Measurements from ENCODE around the gene IL22RA2.
"Not testable (repeated sequence)": the region's sequence is repeated elsewhere in the genome, so short reads cannot be mapped to it uniquely, and the experiment has no call there.

IL22RA2 gene

DNA sequence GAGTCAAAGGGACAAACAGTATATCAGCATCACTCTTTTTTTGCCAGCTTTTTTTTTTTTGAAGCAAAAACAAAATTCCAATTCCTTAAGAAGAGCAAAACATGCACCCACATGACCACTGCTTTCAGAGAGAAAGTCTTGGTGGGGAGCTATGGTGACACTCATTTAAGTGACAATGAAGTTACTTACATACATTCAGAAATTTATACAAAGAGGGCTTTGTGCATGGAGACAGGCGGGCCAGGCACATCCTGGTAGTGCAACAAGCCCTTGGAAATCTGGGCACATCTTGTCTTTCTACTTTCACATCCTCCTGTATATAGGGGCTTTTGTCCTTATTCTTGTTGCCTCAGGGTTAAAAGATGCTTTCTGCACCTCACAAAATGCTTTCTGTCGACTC is 55.9 kb downstream of the IL22RA2 start:
- H3K9me3 ChIP-seq (replicated peaks; ENCODE audit: low read length): no peaks in the 10 kb centered on the region
- H3K27me3 ChIP-seq (ENCODE audit: control insufficient read depth, insufficient read depth, low read length): peaks cover 5% of the 10 kb centered on the region
- H3K4me1 ChIP-seq (ENCODE audit: control insufficient read depth, insufficient read depth, low read length): no peaks in the 10 kb centered on the region
- H3K36me3 ChIP-seq (ENCODE audit: insufficient read depth, low read length): no peaks in the 10 kb centered on the region
- no peak overlapping the region for H3K4me2 ChIP-seq (ENCODE audit: low read length)
- H3K4me3 ChIP-seq (ENCODE audit: low read length): no peak overlapping the region
- no peak overlapping the region for H3K9ac ChIP-seq (ENCODE audit: low read depth, low read length)

DNA sequence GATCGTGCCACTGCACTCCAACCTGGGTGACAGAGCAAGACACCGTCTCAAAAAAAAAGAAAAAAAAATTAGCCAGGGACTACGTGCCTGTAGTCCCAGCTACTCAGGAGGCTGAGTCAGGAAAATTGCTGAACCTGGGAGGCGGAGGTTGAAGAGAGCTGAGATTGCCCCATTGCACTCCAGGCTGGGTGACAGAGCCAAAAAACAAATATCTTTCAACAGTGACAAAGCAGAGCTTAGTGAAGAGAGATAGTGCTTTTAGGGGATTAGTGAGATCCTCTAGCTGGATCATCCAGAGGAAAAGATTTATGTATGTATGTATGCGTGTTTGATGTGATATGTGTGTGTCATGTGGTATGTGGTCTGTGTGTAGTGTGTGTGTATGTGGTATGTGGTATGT is 56.6 kb downstream of the IL22RA2 start:
- no peak overlapping the region for H3K4me3 ChIP-seq (ENCODE audit: low read length)
- no peak overlapping the region for H3K4me2 ChIP-seq (ENCODE audit: low read length)
- H3K9me3 ChIP-seq (replicated peaks; ENCODE audit: low read length): no peaks in the 10 kb centered on the region
- H3K36me3 ChIP-seq (ENCODE audit: insufficient read depth, low read length): no peaks in the 10 kb centered on the region
- no peak overlapping the region for H3K9ac ChIP-seq (ENCODE audit: low read depth, low read length)
- H3K27me3 ChIP-seq (ENCODE audit: control insufficient read depth, insufficient read depth, low read length): no peaks in the 10 kb centered on the region
- H3K4me1 ChIP-seq (ENCODE audit: control insufficient read depth, insufficient read depth, low read length): no peaks in the 10 kb centered on the region

GRCh38 chr6:137115658-137116057 is 57.8 kb downstream of the IL22RA2 start:
- Histone ChIP-seq H3K4me2 (ENCODE audit: low read length) (no peak overlapping the region), H3K4me1 (ENCODE audit: control insufficient read depth, insufficient read depth, low read length) (no peaks in the 10 kb centered on the region), H3K9me3 (replicated peaks; ENCODE audit: low read length) (no peaks in the 10 kb centered on the region), H3K9ac (ENCODE audit: low read depth, low read length) (no peak overlapping the region), H3K27me3 (ENCODE audit: control insufficient read depth, insufficient read depth, low read length) (no peaks in the 10 kb centered on the region), H3K4me3 (ENCODE audit: low read length) (no peak overlapping the region), H3K36me3 (ENCODE audit: insufficient read depth, low read length) (no peaks in the 10 kb centered on the region)

DNA sequence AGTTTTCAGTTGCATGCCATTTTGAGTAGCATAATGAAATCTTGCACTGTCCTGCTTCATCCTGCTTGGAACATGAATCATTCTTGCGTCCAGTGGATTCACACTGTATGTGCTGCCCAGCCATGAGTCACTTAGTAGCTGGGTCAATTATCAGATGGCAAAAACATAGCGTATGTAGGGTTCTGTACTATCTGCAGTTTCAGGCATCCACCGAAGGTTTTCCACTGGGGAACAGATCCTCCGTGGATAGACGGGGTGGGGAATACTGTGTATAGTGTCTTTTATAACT is 61.4 kb downstream of the IL22RA2 start:
- no peak overlapping the region for H3K4me3 ChIP-seq (ENCODE audit: low read length)
- H3K9me3 ChIP-seq (replicated peaks; ENCODE audit: low read length): no peaks in the 10 kb centered on the region
- H3K27me3 ChIP-seq (ENCODE audit: control insufficient read depth, insufficient read depth, low read length): no peaks in the 10 kb centered on the region

DNA sequence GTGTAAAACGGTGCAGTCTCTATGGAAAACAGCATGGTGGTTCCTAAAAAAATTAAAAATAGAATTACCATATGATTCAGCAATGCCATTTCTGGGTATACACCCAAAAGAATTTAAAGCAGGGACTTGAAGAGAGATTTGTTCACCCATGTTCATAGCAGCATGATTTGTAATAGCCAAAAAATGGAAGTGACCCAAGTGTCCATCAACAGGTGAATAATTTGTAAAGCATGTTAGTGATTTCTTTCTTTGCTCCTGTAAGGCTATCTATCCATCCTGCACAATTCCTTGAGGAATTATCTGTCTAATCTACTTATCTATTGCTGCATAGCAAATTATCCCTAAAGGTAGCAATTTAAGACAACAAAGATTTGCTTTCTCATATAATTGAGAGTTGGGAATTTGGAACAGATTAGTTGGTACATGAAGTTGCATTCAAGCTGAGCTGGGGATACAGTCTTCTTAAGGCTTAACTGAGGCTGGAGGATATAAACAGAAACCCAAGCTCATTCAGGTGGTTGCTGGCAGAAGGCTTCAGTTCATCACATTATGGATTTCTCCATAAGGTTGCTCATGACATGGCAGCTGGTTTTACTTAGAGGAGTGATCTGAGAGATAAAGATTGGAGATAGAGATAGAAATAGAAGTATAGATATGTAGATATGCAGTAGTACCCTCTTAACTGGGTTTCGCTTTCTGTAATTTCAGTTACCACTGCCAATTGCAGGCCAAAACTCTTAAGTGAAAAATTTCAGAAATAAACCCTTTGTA is 62.0 kb downstream of the IL22RA2 start:
- no peaks in the 10 kb centered on the region for H3K27me3 ChIP-seq (ENCODE audit: control insufficient read depth, insufficient read depth, low read length)

More for the DNA sequence above, 61.4 kb downstream of the IL22RA2 start:
- no peaks in the 10 kb centered on the region for H3K4me1 ChIP-seq (ENCODE audit: control insufficient read depth, insufficient read depth, low read length)
- H3K36me3 ChIP-seq (ENCODE audit: insufficient read depth, low read length): no peaks in the 10 kb centered on the region
- no peak overlapping the region for H3K9ac ChIP-seq (ENCODE audit: low read depth, low read length)
- H3K4me2 ChIP-seq (ENCODE audit: low read length): no peak overlapping the region

GRCh38 chr6:137107767-137108105 is 65.7 kb downstream of the IL22RA2 start:
- H3K27me3 ChIP-seq (ENCODE audit: control insufficient read depth, insufficient read depth, low read length): no peaks in the 10 kb centered on the region
- H3K4me1 ChIP-seq (ENCODE audit: control insufficient read depth, insufficient read depth, low read length): no peaks in the 10 kb centered on the region
- H3K9ac ChIP-seq (ENCODE audit: low read depth, low read length): no peak overlapping the region
- no peaks in the 10 kb centered on the region for H3K36me3 ChIP-seq (ENCODE audit: insufficient read depth, low read length)
- H3K9me3 ChIP-seq (replicated peaks; ENCODE audit: low read length): no peaks in the 10 kb centered on the region
- no peak overlapping the region for H3K4me3 ChIP-seq (ENCODE audit: low read length)
- no peak overlapping the region for H3K4me2 ChIP-seq (ENCODE audit: low read length)

More for the DNA sequence above, 62.0 kb downstream of the IL22RA2 start:
- no peak overlapping the region for H3K9ac ChIP-seq (ENCODE audit: low read depth, low read length)
- no peak overlapping the region for H3K4me2 ChIP-seq (ENCODE audit: low read length)
- no peak overlapping the region for H3K4me3 ChIP-seq (ENCODE audit: low read length)
- H3K36me3 ChIP-seq (ENCODE audit: insufficient read depth, low read length): no peaks in the 10 kb centered on the region
- H3K4me1 ChIP-seq (ENCODE audit: control insufficient read depth, insufficient read depth, low read length): no peaks in the 10 kb centered on the region
- no peaks in the 10 kb centered on the region for H3K9me3 ChIP-seq (replicated peaks; ENCODE audit: low read length)

DNA sequence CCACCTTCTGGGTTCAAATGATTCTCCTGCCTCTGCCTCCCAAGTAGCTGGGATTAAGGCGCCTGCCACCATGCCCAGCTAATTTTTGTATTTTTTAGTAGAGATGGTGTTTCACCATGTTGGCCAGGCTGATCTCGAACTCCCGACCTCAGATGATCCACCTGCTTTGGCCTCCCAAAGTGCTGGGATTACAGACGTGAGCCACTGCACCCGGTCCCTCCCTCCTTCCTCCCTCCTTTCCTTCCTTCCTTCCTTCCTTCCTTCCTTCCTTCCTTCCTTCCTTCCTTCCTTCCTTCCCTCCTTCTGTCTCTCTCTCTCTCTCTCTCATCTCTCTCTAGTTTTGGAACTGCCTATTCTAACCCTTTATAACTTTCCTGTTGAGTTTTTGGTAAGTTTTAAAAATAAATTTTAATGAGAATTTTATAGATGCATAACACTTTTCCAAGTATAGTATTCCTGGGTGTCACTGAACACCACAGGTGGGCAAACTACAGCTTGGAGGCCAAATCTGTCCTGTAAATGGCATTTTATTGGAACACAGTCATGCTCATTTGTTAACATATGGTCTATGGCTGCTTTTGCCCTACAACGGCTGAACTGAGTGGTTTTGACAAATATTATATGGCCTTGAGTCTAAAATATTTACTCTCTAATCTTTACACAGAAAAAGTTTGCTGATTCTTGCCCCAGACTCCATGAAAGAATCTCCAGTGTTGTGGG is 66.2 kb downstream of the IL22RA2 start:
- not testable (repeated sequence) for H3K27me3 ChIP-seq (ENCODE audit: control insufficient read depth, insufficient read depth, low read length); H3K9ac ChIP-seq (ENCODE audit: low read depth, low read length); H3K9me3 ChIP-seq (replicated peaks; ENCODE audit: low read length); H3K4me3 ChIP-seq (ENCODE audit: low read length); H3K4me1 ChIP-seq (ENCODE audit: control insufficient read depth, insufficient read depth, low read length); H3K36me3 ChIP-seq (ENCODE audit: insufficient read depth, low read length); H3K4me2 ChIP-seq (ENCODE audit: low read length)

DNA sequence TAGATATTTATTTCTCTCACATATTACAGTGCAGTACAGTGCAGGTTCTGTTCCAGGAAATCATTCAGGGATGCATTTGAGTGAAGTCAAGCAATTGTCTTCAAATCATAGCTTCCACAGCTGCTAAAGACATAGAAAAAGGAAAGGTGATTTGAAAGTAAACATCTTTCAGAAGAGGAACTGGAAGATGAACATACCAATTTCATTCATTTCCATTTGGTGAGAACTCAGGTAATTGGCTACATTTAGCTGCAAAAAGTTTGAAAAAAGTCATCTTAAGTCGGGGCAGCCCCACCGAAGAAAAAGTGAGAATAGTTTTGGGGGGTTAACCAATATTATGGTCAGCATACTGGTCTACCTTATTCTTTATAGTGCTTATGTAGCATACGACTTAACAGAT is 67.3 kb downstream of the IL22RA2 start:
- Histone ChIP-seq H3K27me3 (ENCODE audit: control insufficient read depth, insufficient read depth, low read length) (no peaks in the 10 kb centered on the region), H3K36me3 (ENCODE audit: insufficient read depth, low read length) (no peaks in the 10 kb centered on the region), H3K9me3 (replicated peaks; ENCODE audit: low read length) (no peaks in the 10 kb centered on the region), H3K9ac (ENCODE audit: low read depth, low read length) (no peak overlapping the region), H3K4me2 (ENCODE audit: low read length) (no peak overlapping the region), H3K4me1 (ENCODE audit: control insufficient read depth, insufficient read depth, low read length) (no peaks in the 10 kb centered on the region), H3K4me3 (ENCODE audit: low read length) (no peak overlapping the region)

DNA sequence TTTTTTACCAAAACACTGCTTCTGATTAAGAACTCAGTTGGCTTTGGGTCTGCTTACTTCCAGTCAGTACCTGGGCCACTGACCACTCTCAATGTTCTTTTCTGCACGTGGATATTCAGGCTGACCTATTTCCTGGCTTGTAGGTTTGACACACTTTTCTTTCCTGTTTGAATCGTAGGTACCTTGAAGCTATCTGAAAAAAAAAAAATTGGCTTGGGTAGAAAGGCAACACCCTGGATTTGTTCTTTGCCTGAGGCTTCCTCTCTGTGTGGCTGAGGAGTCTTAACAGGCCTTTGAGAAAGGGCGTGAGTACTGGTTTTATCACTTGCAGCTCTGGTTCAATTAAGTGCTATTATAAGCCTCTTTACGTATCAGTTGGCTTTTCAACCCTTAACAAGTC is 68.1 kb downstream of the IL22RA2 start:
- Histone ChIP-seq H3K9me3 (replicated peaks; ENCODE audit: low read length) (no peaks in the 10 kb centered on the region), H3K4me1 (ENCODE audit: control insufficient read depth, insufficient read depth, low read length) (no peaks in the 10 kb centered on the region), H3K4me2 (ENCODE audit: low read length) (no peak overlapping the region), H3K36me3 (ENCODE audit: insufficient read depth, low read length) (no peaks in the 10 kb centered on the region), H3K9ac (ENCODE audit: low read depth, low read length) (no peak overlapping the region), H3K27me3 (ENCODE audit: control insufficient read depth, insufficient read depth, low read length) (no peaks in the 10 kb centered on the region), H3K4me3 (ENCODE audit: low read length) (no peak overlapping the region)

DNA sequence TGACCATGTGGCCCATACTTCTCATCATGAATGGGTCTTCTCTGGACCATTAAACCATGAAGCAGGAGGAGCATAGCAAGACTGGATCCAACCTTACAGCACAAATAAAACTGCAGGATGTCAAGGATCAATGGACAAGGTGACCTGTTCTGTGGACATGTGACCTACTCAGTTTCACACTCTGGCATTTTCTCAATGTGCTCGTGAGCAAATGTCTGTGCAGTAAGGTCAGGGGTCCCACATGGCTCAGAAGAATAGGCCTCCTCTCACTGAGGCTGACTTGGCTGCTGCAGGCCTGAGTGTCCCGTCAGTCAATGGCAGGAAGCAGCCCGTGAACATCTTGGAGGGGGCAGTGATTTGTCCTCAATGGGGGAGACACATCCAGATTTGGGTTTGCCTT is 68.5 kb downstream of the IL22RA2 start:
- Histone ChIP-seq H3K4me1 (ENCODE audit: control insufficient read depth, insufficient read depth, low read length) (no peaks in the 10 kb centered on the region), H3K4me2 (ENCODE audit: low read length) (no peak overlapping the region), H3K36me3 (ENCODE audit: insufficient read depth, low read length) (no peaks in the 10 kb centered on the region), H3K27me3 (ENCODE audit: control insufficient read depth, insufficient read depth, low read length) (no peaks in the 10 kb centered on the region), H3K4me3 (ENCODE audit: low read length) (no peak overlapping the region), H3K9ac (ENCODE audit: low read depth, low read length) (no peak overlapping the region), H3K9me3 (replicated peaks; ENCODE audit: low read length) (no peaks in the 10 kb centered on the region)

GRCh38 chr6:137102851-137103492 is 70.5 kb downstream of the IL22RA2 start:
- Histone ChIP-seq H3K36me3 (ENCODE audit: insufficient read depth, low read length) (no peaks in the 10 kb centered on the region), H3K9ac (ENCODE audit: low read depth, low read length) (no peak overlapping the region), H3K4me2 (ENCODE audit: low read length) (no peak overlapping the region), H3K4me3 (ENCODE audit: low read length) (no peak overlapping the region), H3K9me3 (replicated peaks; ENCODE audit: low read length) (no peaks in the 10 kb centered on the region), H3K27me3 (ENCODE audit: control insufficient read depth, insufficient read depth, low read length) (no peaks in the 10 kb centered on the region), H3K4me1 (ENCODE audit: control insufficient read depth, insufficient read depth, low read length) (no peaks in the 10 kb centered on the region)
